COR-L47 (cell line): ENCODE data around the gene KRTAP5-3.
A peak's percentile ranks its signal among the peaks of the same experiment; 100 is the strongest.
"Not testable (repeated sequence)": the region's sequence is repeated elsewhere in the genome, so short reads cannot be mapped to it uniquely, and the experiment has no call there.

Experiments
- DNase-seq: peaks from one replicate; lab custom pipeline; 2025; lab: John Stamatoyannopoulos, UW

KRTAP5-3 gene, protein sequence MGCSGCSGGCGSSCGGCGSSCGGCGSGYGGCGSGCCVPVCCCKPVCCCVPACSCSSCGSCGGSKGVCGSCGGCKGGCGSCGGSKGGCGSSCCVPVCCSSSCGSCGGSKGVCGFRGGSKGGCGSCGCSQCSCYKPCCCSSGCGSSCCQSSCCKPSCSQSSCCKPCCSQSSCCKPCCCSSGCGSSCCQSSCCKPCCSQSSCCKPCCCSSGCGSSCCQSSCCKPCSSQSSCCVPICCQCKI

DNA sequence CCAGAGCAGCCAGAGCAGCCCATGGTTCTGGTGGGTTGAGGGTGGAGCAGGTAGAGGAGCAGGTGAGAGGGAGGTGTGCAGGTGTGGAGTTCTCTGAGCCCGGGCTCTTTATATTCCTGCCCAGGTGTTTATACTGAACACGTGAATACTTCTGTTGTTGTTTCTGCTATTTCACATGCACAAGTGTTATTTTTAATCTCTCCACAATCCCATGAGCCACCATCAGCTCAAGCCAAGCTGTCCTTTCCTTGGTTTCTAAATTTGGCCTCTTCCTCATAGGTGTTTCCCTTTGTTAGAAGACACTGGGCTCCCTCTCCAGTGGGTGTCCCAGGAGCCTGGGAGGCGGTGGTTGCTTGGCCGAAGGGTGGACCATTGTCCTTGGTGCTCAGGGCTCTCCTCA lies at the start of gene KRTAP5-3:
Gene KRTAP5-3, minus strand, starts transcription at position 101 of the 400 bp plus-strand sequence. Its CDS starts 78 bp downstream, at position 23.
- no peak for DNase-seq

DNA sequence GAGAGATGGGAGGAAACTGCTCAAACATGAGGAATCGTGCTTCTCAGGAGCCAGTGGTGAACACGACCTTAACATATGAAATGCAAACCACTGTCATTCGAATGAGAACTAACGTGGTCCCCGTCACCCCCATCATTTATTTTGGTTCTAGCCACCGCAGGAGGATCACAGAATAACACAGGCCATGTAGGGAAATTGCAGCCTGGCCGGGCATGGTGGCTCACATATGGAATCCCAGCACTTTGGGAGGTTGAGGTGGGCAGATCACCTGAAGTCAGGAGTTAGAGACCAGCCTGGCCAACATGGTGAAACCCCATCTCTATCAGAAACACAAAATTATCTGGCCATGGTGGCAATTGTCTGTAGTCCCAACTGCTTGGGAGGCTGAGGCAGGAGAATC lies 48.4 kb upstream of the KRTAP5-3 start:
- no peak for DNase-seq

DNA sequence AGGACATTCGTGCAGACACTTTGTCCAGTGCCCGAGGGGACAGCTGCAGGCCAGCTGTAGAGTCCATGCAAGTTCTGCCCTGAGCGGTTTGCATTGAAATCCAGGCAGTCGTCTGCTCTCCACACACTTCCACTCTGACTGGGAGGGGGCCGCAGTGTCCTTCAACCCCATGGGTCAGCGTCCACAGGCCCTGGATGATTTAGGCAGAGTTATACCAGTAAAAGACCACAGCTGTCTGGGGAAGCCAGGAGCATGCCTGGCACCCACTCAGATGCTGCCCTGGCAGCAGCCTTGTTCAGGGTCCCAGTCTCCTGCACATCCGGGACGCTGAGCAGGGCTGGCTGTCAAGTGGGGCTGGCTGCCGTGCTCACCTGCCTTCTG lies 47.8 kb upstream of the KRTAP5-3 start:
- no peak for DNase-seq

DNA sequence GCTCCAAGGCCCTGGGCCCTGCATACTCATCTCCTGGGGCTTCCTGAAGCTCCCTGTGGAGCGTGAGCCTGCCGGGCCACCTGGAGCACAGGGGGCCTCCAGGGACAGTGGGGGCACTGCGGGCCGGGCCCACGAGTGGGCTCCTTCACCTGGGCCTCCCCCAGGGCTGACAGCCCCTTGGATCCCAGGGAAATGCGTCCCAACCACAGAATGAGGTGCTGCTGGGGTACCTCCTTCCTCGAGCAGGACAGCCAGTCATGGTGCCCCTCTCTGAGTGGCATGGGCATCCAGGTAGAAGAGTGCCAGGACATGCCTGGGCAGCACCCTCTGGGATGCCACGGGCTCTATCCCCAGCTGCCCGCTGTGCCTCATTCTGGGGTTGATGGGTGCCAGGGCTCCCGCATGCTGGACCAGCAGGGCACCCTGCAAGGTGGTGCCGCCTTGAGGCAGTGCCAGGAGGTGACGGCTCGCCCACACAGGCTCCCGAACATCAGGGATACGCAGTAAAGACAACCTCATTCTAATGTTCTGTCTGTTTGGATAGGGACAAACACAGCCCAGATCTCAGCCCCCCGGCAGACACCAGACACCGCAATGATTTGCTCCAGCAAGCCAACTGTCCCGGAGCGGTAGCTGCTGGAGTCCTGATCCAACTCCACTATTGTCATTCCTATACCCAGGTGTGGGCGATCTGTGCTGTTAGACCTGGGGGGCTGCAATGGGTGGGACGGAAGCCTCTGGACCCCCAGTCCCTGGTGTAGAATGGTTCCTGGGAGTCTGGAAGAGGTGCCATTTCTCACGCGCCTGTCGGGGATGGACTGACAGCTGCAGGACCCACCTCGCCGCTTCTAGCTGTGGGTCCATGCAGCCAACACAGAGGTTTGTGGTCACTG lies 47.2 kb upstream of the KRTAP5-3 start:
- DNase-seq, result peak; percentile 20

DNA sequence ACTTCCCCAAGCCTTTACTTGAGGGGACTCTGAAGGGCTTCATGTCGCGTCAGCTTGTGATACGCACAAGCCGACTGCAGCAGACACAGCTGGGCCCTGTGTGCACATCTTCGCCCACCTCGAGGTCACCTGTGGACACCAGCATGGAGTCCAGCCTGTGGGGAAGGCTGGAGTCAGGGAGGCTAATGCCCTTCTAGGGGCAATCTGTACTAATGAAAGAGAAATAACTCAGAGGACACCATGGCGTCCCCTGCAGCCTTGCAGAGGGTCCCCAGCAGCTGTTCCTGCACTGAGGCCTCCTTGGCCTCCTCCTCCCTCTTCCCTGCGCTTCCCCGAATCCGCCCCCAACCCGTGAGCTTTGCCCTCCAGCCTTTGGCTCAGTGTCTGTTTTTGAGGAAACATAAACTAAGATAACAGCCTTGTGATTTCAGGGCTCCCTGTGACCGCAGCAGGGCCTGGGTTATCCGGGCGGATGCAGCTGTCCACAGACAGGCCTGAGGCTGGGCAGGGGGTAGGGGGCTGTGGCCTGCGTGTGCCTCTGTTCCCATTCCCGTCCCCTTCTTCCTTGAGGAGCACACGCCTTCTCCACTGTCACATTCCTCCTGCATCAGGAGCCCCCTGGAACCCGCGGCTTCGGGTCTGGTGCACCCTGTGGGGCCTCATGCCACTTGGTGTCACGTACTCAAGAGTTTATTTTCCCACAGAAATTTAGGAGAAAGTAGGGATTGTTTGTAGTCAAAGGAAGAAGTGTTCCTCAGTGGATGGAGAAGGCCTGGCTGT lies 46.3 kb upstream of the KRTAP5-3 start:
- DNase-seq, result no peak

DNA sequence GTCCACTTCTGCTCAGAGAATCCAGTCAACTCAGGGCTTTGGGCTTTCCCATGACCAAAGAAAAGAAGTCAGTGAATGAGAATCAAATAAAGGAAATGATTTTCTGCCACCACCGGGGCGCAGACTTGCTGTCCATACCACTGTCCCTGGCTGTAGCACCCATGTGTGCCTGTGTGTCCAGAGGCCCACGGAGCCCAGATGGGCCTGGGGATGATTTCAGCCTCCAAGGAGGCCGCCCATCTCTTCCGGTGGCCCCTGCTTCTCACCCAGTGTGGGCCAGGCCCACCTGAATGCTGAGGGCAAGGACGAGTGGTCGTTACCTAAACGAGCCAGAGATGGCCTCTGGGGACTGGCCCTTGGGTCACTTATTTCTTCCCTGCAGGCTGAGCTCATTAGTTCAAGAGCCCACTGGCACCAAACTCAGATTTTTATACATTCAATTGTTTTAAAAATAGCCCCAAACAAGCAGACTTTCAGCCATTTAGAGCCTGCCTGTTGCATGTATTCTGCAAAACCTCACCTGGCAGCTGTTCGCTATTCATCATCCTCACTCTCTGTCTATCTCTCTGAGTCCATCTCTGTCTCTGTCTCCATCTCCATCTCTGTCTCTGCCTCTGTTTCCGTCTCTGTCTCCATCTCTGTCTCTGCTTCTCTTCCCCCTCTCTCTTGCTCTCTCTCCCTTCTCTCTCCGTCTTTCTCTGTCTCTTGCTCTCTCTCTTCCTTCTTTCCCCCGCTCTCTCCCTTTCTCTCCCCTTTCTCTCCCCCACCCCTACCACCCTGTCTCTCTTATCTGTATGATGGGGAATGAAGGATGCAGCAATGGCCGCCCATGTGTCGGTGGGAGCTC lies 45.5 kb upstream of the KRTAP5-3 start:
- no peak for DNase-seq

DNA sequence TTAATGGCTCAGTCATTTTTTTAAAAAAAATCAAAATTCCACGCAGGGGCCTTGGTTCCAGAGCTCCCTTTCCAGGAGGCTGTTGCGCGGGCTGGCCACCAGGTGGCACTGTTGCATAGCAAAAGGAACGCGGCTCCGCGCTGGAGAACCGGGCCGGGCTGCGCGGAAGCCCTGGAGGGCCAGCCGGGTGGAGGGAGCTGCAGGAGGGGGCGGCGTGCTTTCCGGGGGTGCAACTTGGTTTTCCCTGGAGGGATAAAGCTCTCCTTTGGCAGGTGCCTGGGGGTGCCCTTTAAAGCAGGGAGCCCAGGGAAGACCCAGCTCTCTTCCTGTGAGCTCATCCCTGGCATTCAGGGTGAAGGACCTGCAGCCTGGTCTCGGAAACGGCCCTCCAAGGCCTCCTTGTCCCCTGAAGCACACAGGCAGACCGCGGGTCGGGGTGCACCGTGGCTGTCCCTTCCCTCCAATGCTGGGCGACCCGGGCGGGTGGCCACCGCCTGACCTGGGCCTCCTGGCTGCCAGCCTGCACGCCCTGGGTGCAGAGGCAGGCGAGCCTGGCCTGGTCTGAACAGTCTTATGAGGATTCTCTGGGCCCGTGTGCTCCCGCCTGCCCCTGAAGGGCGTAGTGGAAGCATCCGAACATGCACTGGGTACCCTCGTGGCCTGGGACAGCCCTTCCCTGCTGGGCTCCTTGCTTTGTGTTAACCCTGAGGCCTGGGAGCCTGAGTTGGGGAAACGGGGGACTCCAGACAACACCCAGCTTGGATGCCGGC lies 44.7 kb upstream of the KRTAP5-3 start:
- DNase-seq, result peak; percentile 56

DNA sequence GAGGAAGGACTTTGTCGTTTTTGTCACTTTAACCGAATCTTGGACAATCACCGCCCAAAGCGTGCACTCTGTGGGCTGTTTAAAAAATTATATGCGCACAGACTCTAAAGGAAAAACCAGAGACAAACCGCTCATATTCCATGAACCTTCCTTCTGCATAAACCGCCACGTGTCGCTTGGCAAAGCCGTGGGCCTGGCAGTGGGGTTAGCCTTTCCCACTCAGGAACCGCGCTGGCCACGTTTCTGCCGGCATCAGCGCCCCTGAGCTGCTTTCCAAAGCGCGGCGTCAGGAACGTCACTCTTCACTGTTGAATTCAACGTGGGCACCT lies 44.1 kb upstream of the KRTAP5-3 start:
- no peak for DNase-seq

DNA sequence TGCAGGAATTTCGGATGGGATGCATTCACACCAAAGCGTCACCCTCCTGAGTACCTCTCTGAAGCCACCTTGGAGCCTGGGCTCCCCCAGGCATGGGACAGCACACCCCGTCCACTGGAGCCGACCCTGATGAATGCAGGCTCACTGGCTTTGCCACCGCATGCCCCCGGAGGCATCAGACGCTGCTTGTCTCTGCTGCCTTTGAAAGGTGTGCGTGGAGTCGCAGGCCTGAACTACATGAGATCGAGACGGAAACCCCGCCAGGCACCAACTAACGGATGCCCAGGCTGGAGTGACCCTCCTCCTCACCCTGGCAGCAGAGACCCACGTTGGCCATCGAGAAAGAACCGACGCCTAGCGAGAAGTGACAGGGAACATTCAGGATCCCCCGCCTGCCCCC lies 43.8 kb upstream of the KRTAP5-3 start:
- no peak for DNase-seq

DNA sequence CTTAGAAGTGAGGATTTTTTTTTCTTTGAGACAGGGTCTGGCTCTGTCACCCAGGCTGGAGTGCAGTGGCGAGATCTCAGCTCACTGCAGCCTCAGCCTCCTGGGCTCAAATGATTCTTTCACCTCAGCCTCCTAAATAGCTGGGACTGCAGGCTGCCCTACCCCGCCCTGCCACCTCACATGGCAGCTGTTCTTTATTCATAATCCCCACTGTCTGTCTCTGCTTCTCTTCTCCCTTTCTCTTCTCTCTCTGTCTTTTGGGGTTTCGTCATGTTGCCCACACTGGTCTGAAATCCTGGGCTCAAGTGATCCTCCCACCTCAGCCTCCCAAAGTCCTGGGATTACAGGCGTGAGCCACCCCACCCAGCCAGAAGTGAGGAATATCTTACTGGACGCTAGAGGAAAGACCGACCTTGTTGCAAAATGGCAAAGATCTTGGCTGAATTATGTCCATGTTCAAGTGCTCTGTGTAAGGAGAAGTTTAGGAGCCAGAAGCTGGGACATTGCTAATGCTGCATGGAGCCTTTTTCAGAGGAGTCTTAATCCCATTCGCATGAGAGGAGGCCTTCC lies 43.2 kb upstream of the KRTAP5-3 start:
- DNase-seq, result no peak

DNA sequence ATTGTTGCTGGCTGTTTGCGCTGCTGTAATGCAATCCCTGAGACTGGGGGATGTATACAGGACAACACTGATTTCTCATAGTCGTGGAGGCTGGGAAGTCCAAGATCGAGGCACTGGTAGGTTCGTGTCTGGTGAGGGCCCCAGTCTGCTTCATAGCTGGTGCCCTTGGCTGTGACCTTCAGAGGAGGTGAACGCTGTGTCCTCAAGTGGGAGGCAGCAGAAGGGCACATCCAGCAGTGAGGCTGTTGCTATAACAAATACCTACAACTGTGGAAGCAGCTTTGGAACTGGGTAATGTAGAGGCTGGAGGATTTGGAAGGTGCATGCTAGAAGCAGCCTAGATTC lies 42.6 kb upstream of the KRTAP5-3 start:
- no peak for DNase-seq

DNA sequence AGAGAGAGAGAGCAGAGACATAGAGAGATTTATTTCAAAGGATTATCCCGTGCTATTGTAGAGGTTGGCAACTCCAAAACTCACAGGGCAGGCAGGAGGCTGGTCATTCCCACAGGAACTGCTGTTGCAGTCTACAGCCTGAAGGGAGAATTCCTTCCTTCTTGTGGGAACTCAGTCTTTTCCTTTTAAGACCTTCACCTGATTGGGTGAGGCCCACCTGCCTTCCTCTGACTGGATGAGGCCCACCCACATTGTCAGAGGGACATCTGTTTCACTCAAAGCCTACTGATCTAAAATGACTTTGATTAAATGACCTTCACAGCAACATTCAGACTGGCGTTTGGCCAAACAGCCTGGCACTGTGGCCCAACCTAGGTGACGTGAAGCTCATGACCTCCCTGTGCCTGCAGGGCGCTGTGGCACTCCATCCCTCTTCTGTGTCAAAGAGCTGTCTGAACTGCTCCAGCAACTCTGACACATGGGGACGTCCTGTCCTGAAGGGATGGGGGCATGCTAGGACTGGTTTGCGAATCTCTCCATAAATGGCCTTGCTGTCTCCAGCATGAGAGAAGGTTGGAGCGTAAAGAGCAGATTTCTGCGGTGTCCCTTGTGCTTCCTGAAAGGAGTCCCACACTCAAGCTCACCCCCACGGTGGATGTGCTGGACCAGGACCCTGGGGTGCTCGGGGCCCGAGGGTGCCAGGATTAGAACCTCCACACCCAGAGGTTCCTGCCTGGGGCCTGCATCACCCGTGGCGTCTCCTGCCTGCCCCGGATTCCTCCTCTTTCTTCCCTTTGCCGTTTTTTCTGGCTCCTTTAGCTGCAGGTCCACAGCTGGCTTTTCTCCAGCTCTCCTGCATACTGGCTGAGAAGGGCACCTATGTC lies 42.0 kb upstream of the KRTAP5-3 start:
- DNase-seq, result no peak

DNA sequence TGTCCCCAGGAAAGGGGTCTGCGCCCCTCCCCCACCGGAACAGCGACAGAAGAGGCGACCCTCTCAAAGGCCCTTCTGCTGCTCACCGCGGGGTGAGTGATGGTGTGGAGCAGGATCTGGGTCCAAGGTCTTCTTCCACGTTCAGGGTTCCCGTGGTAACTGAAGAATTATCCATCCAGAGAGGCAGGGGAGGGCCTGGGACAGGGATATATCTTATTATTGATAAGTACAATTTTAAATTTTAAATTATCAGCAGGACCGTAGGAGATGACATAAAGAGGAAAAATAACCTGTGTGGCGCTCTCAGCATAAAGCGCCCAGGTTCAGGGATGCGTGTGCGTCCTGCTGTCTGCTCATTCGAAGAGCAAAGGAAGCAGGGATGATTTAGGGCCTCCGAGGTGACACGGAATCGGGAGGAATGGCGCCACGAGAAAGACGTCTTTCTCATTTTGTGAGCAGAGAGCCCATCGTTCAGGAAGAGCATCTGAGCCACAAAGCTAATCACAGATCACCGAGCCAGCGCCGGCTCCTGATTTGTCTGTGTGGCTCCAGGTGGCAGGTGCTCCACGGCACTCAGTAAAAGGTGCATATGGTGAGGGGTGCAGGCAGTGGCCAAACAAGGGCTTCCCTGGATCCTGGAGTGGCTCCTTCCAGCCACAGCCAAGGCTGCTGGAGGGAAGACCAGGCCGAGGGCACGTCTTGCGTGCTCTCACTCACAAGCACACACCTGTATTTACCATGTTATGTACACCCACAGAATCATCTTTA lies 40.6 kb upstream of the KRTAP5-3 start:
- no peak for DNase-seq

DNA sequence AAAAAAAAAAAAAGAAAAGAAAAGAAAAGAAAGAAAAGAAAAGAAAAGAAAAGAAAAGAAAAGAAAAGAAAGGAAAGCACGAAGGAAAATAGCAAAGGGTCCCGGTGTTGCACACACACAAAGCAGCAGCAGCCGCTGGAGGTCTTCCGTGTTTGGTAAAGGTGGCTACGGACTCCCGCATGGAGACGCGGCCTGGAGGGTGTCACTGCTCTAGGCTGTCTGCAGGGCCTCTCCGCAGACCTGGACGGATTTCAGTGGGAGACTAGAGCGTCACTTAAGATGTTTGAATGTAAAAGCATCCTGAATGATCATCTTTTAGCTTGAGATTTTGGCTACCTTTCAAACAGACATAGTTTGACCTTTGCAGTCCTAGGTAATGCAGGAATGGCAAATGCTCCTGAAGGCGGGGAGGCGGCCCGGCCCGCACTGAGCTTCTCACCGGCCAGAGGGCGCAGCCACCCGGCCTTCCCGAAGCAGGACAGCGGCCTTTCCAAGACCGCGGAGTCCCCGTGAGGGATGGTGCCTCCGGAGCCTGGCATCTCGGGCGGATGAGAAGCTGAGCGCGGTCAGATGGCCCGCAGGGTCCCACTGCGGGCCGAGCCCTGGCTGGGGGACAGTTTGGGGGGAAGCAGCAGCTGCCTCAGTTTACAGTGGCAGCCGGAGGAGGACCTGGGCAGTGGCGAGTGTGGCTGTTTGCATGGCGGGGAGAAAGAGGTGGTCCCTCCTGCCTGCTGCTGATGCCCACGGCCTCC lies 39.8 kb upstream of the KRTAP5-3 start:
- DNase-seq, result no peak

DNA sequence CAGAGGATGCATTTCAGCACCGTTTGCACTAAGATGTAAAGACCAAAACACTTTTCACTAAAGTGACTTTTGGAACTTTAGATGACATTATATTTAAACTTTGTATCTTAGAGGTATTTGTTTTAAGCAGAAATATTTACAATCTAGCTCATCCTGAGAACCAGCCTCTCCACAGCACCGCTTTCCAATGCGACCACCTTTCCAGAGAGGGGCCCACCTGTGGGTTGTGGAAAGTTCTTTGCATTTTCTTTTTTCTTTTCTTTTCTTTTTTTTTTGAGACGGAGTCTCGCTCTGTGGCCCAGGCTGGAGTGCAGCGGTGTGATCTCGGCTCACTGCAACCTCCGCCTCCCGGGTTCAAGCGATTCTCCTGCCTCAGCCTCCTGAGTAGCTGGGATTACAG lies 38.3 kb upstream of the KRTAP5-3 start:
- DNase-seq, result not testable (repeated sequence)

DNA sequence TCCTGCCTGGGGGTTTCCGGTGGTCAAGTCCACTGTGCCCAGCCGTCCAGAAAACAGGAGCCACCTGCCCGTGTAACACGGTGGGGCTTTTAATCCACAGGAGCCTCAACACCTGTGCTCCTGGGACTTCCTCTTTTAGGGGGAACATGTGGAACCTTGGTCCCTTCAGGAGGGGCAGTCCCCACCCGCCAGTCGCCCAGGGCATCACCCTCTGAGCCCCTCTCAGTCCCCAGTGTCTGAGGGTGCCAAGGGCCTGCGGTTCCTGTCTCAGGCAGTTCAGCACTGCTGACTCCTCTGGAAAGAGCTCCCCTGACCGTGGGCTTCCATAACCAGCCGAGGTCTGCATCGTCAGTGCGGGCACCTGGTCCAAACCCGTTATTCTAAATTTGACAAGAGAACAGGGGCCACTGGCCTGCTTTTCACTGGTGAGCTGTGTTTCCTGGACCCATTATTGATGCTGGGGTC lies 37.1 kb upstream of the KRTAP5-3 start:
- no peak for DNase-seq

DNA sequence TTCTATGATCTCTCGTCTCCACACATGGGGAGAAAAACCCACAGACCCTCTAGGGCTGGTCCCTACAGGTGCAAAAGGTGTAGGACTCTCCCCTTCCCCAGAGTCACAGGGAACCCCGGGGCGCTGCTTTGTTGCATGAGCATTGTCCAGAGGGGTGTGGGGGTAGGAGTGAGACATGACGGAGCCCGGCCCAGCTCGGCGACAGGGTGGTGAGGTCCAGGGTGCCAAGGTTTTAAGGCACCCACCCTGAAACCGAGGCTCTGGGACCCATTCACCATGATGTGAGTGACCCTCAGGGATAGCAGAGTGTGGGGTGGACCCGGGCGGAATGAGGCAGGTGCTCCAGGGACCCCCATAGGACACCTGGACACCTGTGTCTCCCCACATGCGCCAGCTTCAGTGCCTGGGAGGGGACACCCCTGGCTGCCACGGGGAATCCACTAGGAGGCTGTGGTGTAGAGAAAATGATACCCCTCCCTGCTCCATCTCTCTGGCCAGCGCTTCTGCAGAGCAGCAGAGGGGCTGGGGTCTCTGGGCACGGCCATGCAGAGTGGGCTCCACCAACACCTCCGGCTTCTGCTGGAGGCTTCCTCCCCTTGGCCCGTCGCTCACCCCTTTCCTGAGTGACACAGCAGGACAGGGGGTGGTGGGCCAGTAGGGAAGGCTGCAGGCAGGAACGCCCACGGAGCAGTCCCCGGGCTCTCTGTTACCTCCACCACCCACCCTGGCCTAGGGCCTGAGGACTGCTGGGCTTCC lies 36.5 kb upstream of the KRTAP5-3 start:
- DNase-seq, result no peak
